GM18519 (cell line): ENCODE results near the gene SMIM5.
A peak's percentile ranks its signal among the peaks of the same experiment; 100 is the strongest.
"Not testable (repeated sequence)": the region's sequence is repeated elsewhere in the genome, so short reads cannot be mapped to it uniquely, and the experiment has no call there.

Source experiments
- ATAC-seq: cut with Tn5 transposase; IDR thresholded peaks from one replicate; pipeline ENCODE4 v1.9.1; 2021; ENCODE audit warnings: mild to moderate bottlenecking, moderate library complexity; ENCODE audit not compliant: unreplicated experiment, low FRiP score

The SMIM5 gene

GRCh38 chr17:75632863-75633485 lies at the start of gene SMIM5:
SMIM5 (plus strand) TSS chr17:75633434; CDS start chr17:75640202, 6,768 bp downstream.
- no peak for ATAC-seq

GRCh38 chr17:75584849-75585175 lies 48.4 kb upstream of the SMIM5 start:
- no peak for ATAC-seq

- no peak for ATAC-seq
Observed at GRCh38 chr17:75587675-75588595, 45.3 kb upstream of the SMIM5 start, which contains the start of gene MYO15B. MYO15B (plus strand) TSS chr17:75587800; CDS start chr17:75588058, 258 bp downstream.

- ATAC-seq = peak; percentile 17
Observed at GRCh38 chr17:75588596-75589011, 44.6 kb upstream of the SMIM5 start.

GRCh38 chr17:75589012-75589918 lies 44.0 kb upstream of the SMIM5 start:
- ATAC-seq = peak; percentile 58

- ATAC-seq = no peak
Observed at GRCh38 chr17:75589919-75590303, 43.3 kb upstream of the SMIM5 start.

- ATAC-seq = no peak
Observed at GRCh38 chr17:75590314-75590761, 42.9 kb upstream of the SMIM5 start.

GRCh38 chr17:75590849-75591721 lies 42.1 kb upstream of the SMIM5 start:
- no peak for ATAC-seq

- no peak for ATAC-seq
Observed at GRCh38 chr17:75591722-75592302, 41.4 kb upstream of the SMIM5 start.

GRCh38 chr17:75592348-75593020 lies 40.8 kb upstream of the SMIM5 start:
- ATAC-seq = no peak

- not testable (repeated sequence) for ATAC-seq
Observed at GRCh38 chr17:75593430-75593829, 39.8 kb upstream of the SMIM5 start.

GRCh38 chr17:75594499-75595283 lies 38.5 kb upstream of the SMIM5 start:
- ATAC-seq = no peak

- no peak for ATAC-seq
Observed at GRCh38 chr17:75595284-75595919, 37.8 kb upstream of the SMIM5 start.

GRCh38 chr17:75595920-75596313 lies 37.3 kb upstream of the SMIM5 start:
- ATAC-seq = no peak

GRCh38 chr17:75596320-75597087 lies 36.7 kb upstream of the SMIM5 start:
- no peak for ATAC-seq

- ATAC-seq = no peak
Observed at GRCh38 chr17:75601057-75601987, 31.9 kb upstream of the SMIM5 start.
